NCI-H82 treated with DMSO at 0.1 percent for 48 hours (cell line): ENCODE measurements around the gene SLC6A17.
A peak's percentile ranks its signal among the peaks of the same experiment; 100 is the strongest.

Source experiments
- DNase-seq: peaks from one replicate; lab custom pipeline; 2025; ENCODE audit not compliant: unreplicated experiment; lab: John Stamatoyannopoulos, UW

SLC6A17 gene

GRCh38 chr1:110135246-110135645, 15.0 kb upstream of the SLC6A17 start:
- no peak for DNase-seq

GRCh38 chr1:110135666-110136065, 14.6 kb upstream of the SLC6A17 start:
- DNase-seq, result no peak

DNA sequence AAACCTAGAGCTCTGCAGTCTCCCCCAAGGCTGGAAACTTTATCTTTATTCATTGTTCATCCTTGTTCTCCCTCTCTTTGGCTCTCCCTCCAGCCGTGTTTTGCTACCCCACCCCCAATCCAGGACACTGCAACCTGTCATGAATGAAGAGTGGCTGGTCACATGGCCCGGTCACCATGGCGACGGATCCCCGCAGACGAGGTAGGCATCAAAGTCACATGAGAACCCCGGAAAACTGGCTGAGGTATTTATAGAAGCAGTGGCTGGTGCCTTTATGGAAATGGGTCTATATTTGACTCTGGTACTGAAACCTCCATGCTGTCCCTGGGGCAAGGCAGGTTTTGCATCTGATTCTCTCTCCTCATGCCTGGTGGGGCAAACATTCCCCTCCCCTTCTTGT, 13.4 kb upstream of the SLC6A17 start:
- no peak for DNase-seq

DNA sequence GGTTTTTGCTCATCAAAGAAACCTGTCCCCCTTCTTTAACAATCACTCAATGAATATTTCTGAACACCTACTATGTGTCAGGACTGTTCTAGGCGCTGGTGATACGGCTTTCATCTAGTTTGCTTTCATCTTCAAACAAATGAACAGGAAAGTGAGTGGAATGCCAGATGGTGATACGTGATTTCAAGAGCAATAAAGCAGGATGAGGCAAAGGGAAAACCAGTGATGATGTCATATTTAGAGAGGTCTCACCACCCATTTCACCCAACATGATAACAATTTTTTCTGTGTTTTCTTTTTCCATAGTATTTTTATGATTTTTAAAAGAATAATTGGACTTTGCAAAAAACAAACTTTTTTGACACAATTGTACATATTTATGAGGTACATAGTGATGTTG, 11.3 kb upstream of the SLC6A17 start:
- no peak for DNase-seq

DNA sequence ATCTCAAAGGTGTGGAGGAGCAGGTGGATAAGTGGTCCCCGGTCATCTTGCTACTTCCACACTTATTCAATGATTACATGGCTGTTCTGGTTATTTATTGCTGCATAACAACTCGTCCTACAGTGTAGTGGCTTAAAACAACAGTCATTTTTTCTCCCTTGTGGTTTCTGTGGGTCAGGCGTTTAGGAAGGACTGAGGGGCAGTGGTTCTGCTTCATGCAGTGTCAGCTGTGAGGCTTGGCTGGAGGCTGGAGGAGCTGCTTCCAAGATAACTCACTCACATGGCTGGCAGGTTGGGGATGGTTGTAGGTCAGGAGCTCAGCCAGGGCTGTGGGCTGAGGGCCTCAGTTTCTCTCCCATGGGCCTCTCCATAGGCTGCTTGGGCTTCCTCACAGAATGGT, 5.9 kb upstream of the SLC6A17 start:
- no peak for DNase-seq

DNA sequence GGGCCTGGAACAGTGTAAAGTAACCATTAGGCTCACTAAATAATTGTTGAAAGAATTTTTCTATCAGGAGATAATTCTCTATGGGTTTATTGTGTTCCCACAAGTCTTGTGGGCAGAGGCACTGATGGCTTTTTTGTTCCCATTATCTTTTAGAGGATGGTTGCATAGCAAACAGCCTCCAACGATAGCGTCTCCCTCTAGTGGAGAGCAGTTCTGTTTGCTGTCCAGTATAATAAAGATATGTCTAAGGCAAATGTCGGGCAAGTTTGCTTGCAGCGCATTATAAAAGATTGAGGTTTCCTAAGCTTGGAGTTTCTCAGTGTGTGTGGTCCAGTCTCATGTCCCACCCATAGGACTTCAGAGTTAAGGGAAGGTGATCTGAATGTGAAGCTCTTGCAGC, 1.3 kb upstream of the SLC6A17 start:
- DNase-seq, result no peak

- no peak for DNase-seq
Observed at GRCh38 chr1:110151175-110151669, 928 bp downstream of the SLC6A17 start.

GRCh38 chr1:110152133-110152785, 2.0 kb downstream of the SLC6A17 start:
- no peak for DNase-seq

DNA sequence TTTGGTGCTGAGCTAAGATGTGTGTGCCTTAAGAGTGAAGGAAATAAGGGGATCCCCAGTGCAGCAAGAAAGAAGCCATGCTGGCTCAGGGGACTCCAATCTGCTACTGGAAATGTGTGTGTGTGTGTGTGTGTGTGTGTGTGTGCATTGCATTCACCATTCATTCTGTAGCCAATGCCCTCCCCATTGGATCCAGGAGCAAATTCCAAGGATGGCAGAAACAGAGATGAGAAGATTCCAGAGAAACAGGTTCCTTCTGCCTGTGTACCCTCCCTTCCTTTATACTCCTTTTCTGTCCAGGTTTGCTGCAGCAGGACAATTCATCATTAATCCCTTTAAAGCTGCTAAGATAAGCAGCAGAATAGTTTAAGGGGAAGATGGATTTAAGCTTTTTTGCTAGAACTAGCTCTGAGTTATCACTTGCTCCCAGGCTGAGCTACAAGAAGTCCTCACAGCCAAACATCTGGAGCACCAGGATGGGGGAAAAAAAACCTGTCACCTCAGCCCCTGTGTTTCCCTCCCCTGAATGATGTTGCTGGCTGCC, 3.2 kb downstream of the SLC6A17 start:
- DNase-seq, result no peak

DNA sequence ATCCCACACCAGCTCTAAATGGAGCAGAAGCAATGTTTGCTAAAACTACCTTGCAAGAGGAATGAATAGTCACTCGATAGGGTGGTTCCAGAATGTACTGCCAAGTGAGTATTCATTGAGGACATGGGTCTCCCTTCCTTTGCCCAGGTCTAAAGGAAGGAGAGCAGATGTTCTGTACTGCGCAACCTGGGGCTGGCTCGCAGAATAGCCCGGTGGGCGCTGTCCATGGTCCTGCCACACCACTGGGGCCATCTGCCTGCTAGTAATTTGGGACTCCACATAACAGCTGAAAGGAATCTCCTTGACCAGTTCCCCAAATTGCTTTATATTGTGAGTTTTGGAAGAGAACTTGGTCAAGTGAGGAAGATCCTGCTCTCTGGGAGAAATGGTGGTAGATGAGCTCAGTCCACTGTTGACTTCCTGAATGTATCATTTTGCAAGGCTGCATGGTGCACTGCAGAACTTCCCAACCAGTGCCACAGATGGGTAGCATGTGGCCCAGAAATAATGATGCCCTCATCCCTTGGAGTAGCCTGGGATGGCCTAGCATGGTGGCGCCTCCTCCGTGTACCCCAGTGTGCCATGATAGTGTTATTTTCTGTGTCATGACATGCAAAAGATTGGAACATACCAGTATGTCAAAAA, 5.7 kb downstream of the SLC6A17 start:
- DNase-seq, result no peak

GRCh38 chr1:110158261-110158660, 8.0 kb downstream of the SLC6A17 start:
- DNase-seq, result no peak

DNA sequence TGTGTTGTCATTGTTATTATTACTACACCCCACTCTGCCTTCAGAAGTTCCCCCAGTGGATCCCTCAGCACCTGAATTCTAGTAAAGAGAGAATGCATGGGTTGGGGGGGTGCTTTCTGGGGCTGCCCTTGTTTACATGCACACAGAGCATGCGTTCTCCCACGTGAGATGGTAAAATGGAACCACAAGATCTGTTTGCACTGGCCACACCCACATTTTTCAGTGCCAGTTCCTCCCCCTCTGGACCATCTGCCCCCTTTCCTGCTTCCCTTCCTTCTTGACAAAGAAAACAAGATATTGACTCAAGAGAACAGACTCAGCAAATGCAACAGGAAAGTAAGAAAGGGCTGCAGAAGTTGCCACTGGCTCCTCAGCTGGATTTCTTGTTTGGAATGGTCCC, 8.9 kb downstream of the SLC6A17 start:
- no peak for DNase-seq

DNA sequence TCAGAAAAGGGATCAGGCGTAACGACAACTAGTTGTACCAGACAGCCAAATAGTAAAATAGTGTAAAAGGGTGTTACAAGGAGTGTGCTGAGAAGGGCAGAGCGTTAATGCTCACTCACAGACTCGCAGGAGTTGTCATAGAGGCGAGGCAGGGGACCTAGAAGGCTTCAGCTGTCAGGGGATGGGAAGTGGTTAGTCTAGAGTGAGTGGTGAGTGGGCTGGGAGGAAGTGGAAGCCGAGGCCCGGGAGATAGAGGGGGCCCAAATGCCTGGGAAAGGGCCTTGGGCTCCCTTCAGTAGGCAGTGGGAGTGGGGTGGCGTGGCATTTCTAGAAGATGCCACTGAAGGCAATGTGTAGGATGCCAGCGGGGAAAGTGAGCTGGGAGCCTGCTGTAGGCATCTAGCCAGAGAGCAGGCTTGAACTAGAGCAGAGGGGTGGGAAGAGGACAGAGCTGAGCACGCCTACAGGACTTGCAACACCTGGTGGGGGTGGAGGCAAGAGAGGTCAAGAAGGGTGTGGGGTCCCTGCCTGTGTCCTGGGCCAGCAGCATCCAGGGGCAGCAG, 10.3 kb downstream of the SLC6A17 start:
- no peak for DNase-seq

GRCh38 chr1:110161165-110161564, 10.9 kb downstream of the SLC6A17 start:
- no peak for DNase-seq

- no peak for DNase-seq
Observed at GRCh38 chr1:110161849-110162248, 11.6 kb downstream of the SLC6A17 start.

- no peak for DNase-seq
Observed at GRCh38 chr1:110163591-110163990, 13.3 kb downstream of the SLC6A17 start.

DNA sequence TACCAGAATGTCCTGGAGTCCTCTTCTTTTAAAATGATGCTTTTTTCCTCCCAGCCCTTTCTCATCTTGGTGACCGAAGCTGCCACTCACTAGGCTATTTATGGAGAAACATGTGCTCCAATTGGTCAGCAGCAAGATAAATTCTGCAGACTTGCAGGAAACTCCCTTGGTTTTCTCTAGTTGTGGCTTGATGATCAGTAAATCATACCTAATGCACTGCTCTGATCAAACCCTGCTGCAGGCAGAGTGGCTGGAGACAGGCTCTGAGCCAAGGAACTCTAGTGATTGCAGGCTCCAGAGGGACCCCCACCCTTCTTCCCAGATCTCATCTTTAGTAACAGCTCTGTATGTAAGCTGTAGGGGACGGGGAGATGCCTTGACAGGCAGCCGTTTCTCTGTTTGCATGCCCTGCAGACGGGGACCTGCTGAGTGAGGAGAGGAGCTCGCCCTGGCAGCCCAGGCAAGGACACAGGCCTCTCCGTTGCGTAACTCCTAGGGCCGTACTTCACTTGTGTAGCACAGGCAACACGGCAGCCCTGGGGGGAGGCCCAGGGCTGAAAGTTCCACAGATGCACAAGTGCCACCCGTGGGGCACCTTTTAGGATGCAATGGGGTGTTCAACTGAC, 14.5 kb downstream of the SLC6A17 start:
- DNase-seq, result no peak

DNA sequence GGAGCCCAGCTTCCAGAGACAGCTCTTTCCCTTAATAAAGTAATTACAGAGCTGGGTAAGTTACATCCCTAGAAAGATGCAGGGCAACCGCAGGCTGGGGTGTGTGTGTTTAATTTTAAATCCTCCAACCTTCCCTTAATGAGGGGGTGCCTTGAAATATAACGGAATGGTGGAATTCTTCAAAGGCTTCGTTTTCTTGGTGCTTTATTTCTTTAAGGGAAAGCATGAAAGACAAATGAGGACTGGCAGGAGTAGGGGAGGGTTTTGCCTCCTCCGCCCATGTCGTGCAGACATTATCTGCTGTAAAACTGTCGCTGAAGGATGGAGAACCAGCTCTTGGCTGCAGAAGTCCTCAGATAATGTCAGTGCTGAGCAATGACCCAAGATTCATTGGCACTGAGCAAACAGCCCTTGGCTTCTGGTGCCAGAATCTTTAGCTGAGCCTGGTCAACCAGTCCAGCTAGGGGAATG, 15.5 kb downstream of the SLC6A17 start:
- DNase-seq, result no peak

- no peak for DNase-seq
Observed at GRCh38 chr1:110166861-110167260, 16.6 kb downstream of the SLC6A17 start.

DNA sequence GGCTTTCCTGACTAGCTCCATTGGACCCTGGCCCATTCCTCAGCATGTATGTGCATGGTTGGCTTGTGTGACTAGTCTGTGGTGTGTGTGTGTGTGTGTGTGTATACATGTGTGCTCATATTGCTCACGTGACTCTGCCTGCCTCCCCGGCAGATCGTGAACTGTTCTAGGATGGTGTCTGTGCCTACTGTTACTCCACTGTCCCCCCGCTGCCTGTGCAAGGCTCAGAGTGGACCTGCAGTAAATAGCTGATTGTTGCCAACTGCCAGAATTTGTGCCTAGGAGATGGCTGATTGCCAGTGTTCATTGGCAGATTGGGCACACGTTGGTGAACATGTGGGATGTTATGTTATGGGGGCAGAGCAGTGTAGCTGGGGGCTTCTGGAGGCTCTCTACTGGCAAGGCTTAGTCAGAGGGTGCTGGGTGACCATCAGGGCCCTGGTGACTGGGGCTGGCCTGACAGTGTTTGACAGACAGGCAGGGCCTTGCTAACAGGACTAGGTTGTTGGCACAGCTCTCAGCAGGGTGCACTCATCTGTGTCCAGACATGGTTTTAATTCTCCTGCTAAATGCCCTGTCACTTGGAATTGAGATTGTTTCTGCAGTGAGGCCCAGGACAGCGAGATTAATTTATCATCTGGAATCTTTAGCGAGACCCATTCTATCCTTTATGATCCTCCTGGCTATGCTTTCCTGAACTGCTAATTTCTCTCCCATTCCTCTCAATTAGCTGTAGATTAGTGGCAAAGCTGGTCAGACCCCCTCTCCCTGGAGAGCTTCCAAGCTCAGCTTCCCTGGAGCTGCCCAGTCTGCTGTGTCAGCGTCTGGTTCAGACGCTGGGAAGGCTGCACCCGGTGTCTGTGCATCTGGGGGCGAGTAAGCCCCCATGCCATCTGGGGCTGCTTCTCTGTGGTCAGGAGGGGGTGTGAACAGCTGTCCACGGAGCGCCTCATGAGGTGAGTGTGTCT, 20.8 kb downstream of the SLC6A17 start:
- DNase-seq, result peak; percentile 96
